CD4-positive, alpha-beta T cell (primary cell): ENCODE data around the gene FOXP3. TPM values are rescaled to one million over a fixed set of nuclear protein-coding genes. Genes with fewer than 3 reads are reported as not detected.

Experiments
- ATAC-seq: fragments of 200-7000 bp; cut with Tn5 transposase; one replicate; pipeline ENCODE4 v1.10.0; 2022; ENCODE audit warnings: mild to moderate bottlenecking; ENCODE audit not compliant: poor library complexity
- CTCF ChIA-PET: fragments of 350-600 bp; sonication (Branson Sonifier 250); formaldehyde crosslinking; loops from one replicate; lab custom pipeline; 2021; ENCODE audit warnings: antibody characterized with exemption, inconsistent platforms; lab: Charles Lee
- POLR2A ChIA-PET: fragments of 350-600 bp; sonication (Branson Sonifier 250); formaldehyde crosslinking; loops from one replicate; lab custom pipeline; 2021; ENCODE audit warnings: antibody characterized with exemption, inconsistent platforms; lab: Charles Lee
- DNase-seq, 14 experiments: peaks; one replicate each; pipeline ENCODE4 v3.0.0-alpha.2; 2013 to 2020; ENCODE audit warnings: mixed read lengths in 2 of 14
- H3K27ac ChIP-seq, 2 donors: one replicate each; pipeline versions ENCODE4 v1.5.1 to v1.7.0; 2013; ENCODE audit warnings: low read length in 2 of 2, low read depth in 1 of 2, mild to moderate bottlenecking in 1 of 2
- H3K27me3 ChIP-seq, 2 experiments: 1 replicate in 1 of 2; 2 replicates in 1 of 2; pipeline versions ENCODE4 v1.6.1 to v1.7.0; 2013; ENCODE audit warnings: low read length in 2 of 2, control low read depth in 1 of 2, mild to moderate bottlenecking in 1 of 2, moderate library complexity in 1 of 2; ENCODE audit not compliant: insufficient read depth in 2 of 2, control insufficient read depth in 1 of 2
- H3K36me3 ChIP-seq: one replicate; pipeline ENCODE4 v1.6.1; 2013; ENCODE audit warnings: low read length, control low read depth; ENCODE audit not compliant: insufficient read depth
- H3K4me1 ChIP-seq: one replicate; pipeline ENCODE4 v1.6.1; 2013; ENCODE audit warnings: low read length, control low read depth; ENCODE audit not compliant: insufficient read depth
- H3K4me3 ChIP-seq: one replicate; pipeline ENCODE4 v1.5.1; 2013; ENCODE audit warnings: mild to moderate bottlenecking, low read length, moderate library complexity
- H3K9me3 ChIP-seq, 2 experiments: 1 replicate in 1 of 2; 2 replicates in 1 of 2; pipeline versions ENCODE4 v1.6.1 to v1.7.0; 2013; ENCODE audit warnings: low read length in 2 of 2, mild to moderate bottlenecking in 2 of 2, control low read depth in 1 of 2, moderate library complexity in 1 of 2; ENCODE audit not compliant: control insufficient read depth in 1 of 2, insufficient read depth in 1 of 2
- H3K27ac Mint-ChIP-seq: one replicate; pipeline ENCODE4 v1.8.0; 2020; ENCODE audit warnings: mixed read lengths
- H3K27me3 Mint-ChIP-seq: one replicate; pipeline ENCODE4 v1.8.0; 2021; ENCODE audit warnings: mixed read lengths
- H3K36me3 Mint-ChIP-seq: one replicate; pipeline ENCODE4 v1.8.0; 2021; ENCODE audit warnings: low read depth, mixed read lengths
- H3K4me1 Mint-ChIP-seq: one replicate; pipeline ENCODE4 v1.8.0; 2021; ENCODE audit warnings: low read depth, mixed read lengths
- H3K4me3 Mint-ChIP-seq: one replicate; pipeline ENCODE4 v1.8.0; 2020; ENCODE audit warnings: mild to moderate bottlenecking, mixed read lengths
- H3K9me3 Mint-ChIP-seq: one replicate; pipeline ENCODE4 v1.8.0; 2020; ENCODE audit warnings: mixed read lengths
- intact Hi-C, 2 experiments: fragments of 100-400 bp; cut with DNase I in 1 of 2; cut with micrococcal nuclease in 1 of 2; formaldehyde crosslinking; loops; one replicate each; pipeline versions ENCODE4 v1.15.1 to v1.9.0; 2023 to 2025; cut with DNase I, micrococcal nuclease
- total RNA-seq, 174 experiments: library from RNA in 2 of 174; stranded (reverse) in 2 of 174; gene quantifications; one replicate each; pipeline ENCODE4 v1.2.3 and lab custom pipeline; 2021 to 2026
- TF ChIP-seq, protein P1 (sequence below): fragments of 200-600 bp; IDR thresholded peaks from one replicate; pipeline ENCODE4 v1.8.0; 2022; ENCODE audit warnings: antibody characterized with exemption, mild to moderate bottlenecking

FOXP3 gene
- total RNA-seq, 2 experiments from 2014 or later, result 3.7 TPM

DNA sequence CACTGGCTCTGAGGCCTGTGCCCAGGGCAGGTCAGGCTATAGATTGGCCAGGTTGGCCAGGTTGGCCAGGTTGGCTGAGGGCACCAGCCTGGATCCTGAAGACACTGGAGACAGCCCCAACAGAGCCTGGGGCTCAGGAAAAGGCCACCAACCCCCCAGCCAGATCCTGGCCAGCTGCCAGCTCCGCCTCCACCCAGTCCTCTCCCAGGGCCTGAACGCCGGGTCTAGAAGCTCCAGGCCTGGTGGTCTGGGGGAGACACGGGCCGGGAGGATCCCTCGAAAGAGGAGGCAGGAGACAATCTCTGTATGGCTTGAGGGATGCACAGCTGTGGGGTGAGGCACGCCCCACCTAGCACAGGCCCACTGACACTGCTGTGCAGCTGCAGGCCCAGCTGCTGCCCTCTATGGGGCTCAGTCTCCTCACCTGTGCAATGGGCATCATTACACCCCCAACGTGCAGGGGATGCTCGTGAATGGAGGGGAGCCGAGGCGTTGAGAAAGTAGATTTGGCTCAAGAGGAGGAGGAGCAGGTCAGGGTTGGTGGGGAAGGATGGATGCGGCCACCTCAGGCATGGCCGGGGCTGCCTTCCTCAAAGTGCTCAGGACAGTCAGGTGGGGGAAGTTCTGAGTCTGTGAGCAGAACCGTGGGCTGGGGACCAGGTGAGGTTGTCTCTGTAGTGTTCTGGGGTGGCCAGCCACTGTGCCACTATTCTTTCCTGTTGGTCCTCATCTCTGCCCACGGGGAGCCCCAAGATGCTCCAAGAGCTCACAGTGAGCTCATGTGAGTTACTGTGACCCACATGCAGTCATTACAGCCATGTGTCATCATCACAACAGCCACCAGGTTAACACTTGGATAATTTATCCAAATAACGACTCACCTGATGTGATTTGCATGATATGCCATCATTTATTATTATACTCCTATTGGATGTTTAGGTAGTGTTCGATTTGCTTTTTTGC is 28.2 kb upstream of the FOXP3 start:
- TF ChIP-seq, protein P1, sequence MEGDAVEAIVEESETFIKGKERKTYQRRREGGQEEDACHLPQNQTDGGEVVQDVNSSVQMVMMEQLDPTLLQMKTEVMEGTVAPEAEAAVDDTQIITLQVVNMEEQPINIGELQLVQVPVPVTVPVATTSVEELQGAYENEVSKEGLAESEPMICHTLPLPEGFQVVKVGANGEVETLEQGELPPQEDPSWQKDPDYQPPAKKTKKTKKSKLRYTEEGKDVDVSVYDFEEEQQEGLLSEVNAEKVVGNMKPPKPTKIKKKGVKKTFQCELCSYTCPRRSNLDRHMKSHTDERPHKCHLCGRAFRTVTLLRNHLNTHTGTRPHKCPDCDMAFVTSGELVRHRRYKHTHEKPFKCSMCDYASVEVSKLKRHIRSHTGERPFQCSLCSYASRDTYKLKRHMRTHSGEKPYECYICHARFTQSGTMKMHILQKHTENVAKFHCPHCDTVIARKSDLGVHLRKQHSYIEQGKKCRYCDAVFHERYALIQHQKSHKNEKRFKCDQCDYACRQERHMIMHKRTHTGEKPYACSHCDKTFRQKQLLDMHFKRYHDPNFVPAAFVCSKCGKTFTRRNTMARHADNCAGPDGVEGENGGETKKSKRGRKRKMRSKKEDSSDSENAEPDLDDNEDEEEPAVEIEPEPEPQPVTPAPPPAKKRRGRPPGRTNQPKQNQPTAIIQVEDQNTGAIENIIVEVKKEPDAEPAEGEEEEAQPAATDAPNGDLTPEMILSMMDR, result no peak
- Histone ChIP-seq H3K36me3 (no peaks in the 10 kb centered on the region), H3K27me3 (no peaks in the 10 kb centered on the region), H3K9me3 (no peaks in the 10 kb centered on the region), H3K27ac (no peak overlapping the region), H3K4me3 (no peak overlapping the region), H3K4me1 (peaks cover 31% of the 10 kb centered on the region)
- ChIA-PET CTCF (interaction anchor here (1.0 to 1.4 kb wide), 3 partner anchors 13 to 253 kb away, joined by 3 to 5 read pairs (median 4); no protein-coding TSS in a partner anchor), POLR2A (interaction anchor here (0.7 to 1.2 kb wide), 3 partner anchors 19 to 137 kb away, joined by 3 to 6 read pairs (median 3); no protein-coding TSS in a partner anchor)
- H3K9me3 Mint-ChIP-seq, result no peaks in the 10 kb centered on the region
- no peak for ATAC-seq
- no peak for DNase-seq
- no peak overlapping the region for H3K4me3 Mint-ChIP-seq
- intact Hi-C loops, result loop anchor here in 1 of 2 experiments (5.0 kb wide), 1 partner anchor 460 kb away; no protein-coding TSS in a partner anchor
- H3K4me1 Mint-ChIP-seq, result peaks cover 24% of the 10 kb centered on the region
- H3K27me3 Mint-ChIP-seq, result no peaks in the 10 kb centered on the region
- H3K36me3 Mint-ChIP-seq, result no peaks in the 10 kb centered on the region
- no peak overlapping the region for H3K27ac Mint-ChIP-seq

DNA sequence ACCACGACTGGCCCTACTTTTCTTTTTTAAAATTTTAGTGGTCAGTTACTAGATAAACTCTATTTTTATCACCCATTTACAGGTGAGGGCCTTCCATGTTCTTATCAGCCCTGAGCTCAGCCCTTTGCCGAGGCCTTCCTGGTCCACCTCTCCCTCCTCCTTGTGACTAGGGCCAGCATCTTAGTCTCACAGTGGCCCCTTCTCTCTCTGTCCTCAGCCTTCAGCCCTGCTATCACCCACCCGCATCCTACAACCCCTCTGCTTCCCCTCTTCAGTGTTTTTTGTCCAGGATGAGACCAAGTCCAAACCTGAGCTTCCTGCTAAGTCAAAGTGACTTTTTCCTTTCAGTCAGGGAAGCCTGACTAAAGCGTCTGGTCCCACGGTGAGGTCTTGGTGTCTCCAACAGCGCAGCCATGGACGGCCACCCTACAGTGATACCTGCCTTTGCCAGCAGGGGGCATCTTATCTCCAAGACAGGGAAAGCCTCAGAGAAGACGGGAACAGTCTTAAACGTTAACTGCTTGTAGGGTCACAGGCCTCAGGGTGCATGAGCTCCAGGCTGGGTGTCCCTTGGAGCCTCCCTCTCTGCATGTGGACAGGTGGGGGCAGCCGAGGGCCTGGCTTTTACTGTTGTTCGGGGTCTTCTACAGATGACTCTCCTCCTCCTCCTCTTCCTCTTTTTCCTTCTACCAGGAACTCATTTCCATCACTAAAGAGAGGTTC is 27.3 kb upstream of the FOXP3 start:
- Histone ChIP-seq H3K27ac (no peak overlapping the region), H3K36me3 (no peaks in the 10 kb centered on the region), H3K4me3 (no peak overlapping the region), H3K27me3 (no peaks in the 10 kb centered on the region), H3K9me3 (no peaks in the 10 kb centered on the region), H3K4me1 (peaks cover 35% of the 10 kb centered on the region)
- H3K9me3 Mint-ChIP-seq, result no peaks in the 10 kb centered on the region
- intact Hi-C loops, result loop anchor here in 1 of 2 experiments (5.0 kb wide), 1 partner anchor 461 kb away; no protein-coding TSS in a partner anchor
- H3K27ac Mint-ChIP-seq, result peak overlapping the region; percentile 38
- CTCF ChIA-PET, result interaction anchor here (1.0 to 1.4 kb wide), 3 partner anchors 12 to 252 kb away, joined by 3 to 5 read pairs (median 4); no protein-coding TSS in a partner anchor
- TF ChIP-seq, protein P1, result peak; percentile 42
- POLR2A ChIA-PET, result interaction anchor here (0.6 to 1.1 kb wide), 3 partner anchors 19 to 136 kb away, joined by 3 to 6 read pairs (median 3); no protein-coding TSS in a partner anchor
- peaks cover 28% of the 10 kb centered on the region for H3K4me1 Mint-ChIP-seq
- no peaks in the 10 kb centered on the region for H3K36me3 Mint-ChIP-seq
- no peaks in the 10 kb centered on the region for H3K27me3 Mint-ChIP-seq
- ATAC-seq, result peak; percentile 98
- DNase-seq, result peak; percentile 48 to 81 (median 61)
- no peak overlapping the region for H3K4me3 Mint-ChIP-seq

GRCh38 chrX:49290215-49290614 is 25.7 kb upstream of the FOXP3 start:
- Mint-ChIP-seq H3K36me3 (no peaks in the 10 kb centered on the region), H3K4me1 (peaks cover 28% of the 10 kb centered on the region), H3K4me3 (no peak overlapping the region), H3K27ac (no peak overlapping the region), H3K9me3 (no peaks in the 10 kb centered on the region), H3K27me3 (no peaks in the 10 kb centered on the region)
- H3K27me3 ChIP-seq, result no peaks in the 10 kb centered on the region
- H3K9me3 ChIP-seq, result no peaks in the 10 kb centered on the region
- DNase-seq, result no peak
- peaks cover 3% of the 10 kb centered on the region for H3K36me3 ChIP-seq
- H3K4me1 ChIP-seq, result peaks cover 38% of the 10 kb centered on the region
- TF ChIP-seq, protein P1, result no peak
- ChIA-PET CTCF (no interaction called here), POLR2A (no interaction called here)
- no peak overlapping the region for H3K4me3 ChIP-seq
- H3K27ac ChIP-seq, result no peak overlapping the region
- no peak for ATAC-seq
- intact Hi-C loops, result loop anchor here in 1 of 2 experiments (5.0 kb wide), 1 partner anchor 462 kb away; no protein-coding TSS in a partner anchor
